ENCODE data around the gene GLIS1.
A peak's percentile ranks its signal among the peaks of the same experiment; 100 is the strongest.

GLIS1 gene

DNA sequence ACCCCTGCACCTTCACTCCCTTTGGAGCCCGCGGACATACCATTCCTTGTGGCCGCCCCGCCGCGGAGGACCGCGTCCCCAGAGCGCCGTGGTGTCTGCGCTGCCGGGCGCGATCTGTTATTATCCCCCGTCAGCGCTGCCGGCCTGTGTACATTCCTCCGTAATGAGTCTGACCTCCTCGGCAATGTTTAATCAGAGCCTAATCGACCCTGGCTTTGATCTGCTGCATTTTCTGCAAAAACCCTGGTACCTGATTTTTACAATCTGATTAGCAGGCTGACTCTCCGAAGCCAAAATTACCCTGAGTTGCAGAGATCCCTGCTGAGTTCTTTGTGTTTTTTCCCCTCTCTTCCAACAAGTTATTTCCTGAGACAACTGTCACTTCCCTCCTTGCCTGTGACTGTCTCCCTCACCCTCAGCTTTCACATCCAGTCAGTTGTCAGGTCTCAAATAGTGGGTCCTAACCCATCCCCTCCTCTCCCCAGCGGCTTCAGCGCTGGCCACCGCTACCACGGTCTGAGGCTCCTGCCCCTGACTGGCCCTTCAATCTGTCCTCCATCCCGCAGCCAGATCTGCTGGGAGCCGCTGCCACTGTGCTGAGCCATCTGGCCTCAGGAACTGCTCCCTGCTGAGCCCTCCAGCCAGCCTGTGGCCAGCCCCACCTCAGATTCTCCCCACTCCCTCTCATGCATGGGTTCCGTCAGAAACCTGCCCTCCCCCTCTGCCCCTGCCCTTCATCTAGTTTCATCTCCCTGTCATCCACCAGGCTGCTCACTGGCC lies 53.5 kb downstream of the GLIS1 start:
- no peaks in the 10 kb centered on the region for H3K27me3 ChIP-seq (ENCODE audit: insufficient read depth, low read length, poor library complexity, severe bottlenecking)
- no peaks in the 10 kb centered on the region for H4K20me1 ChIP-seq (ENCODE audit: insufficient read depth, low read length, poor library complexity, severe bottlenecking)
- no peak overlapping the region for H2AFZ ChIP-seq (ENCODE audit: low read length)
- H3K9me2 ChIP-seq (replicated peaks; ENCODE audit: low read depth, low read length) = no peaks in the 10 kb centered on the region
- H3K4me3 ChIP-seq (ENCODE audit: low read length, poor library complexity, severe bottlenecking) = no peak overlapping the region
- no peaks in the 10 kb centered on the region for H3K9me3 ChIP-seq (ENCODE audit: insufficient read depth, low read depth, low read length)
- peaks cover 19% of the 10 kb centered on the region for H3F3A ChIP-seq (ENCODE audit: low read depth)
- peak overlapping the region; percentile 72 for H3K9ac ChIP-seq (ENCODE audit: low read depth, low read length, poor library complexity, severe bottlenecking)
- H3K4me2 ChIP-seq (ENCODE audit: low read depth, low read length, poor library complexity, severe bottlenecking) = peak overlapping the region; percentile 18
- H3K4me1 ChIP-seq (ENCODE audit: insufficient read depth, low read length, poor library complexity, severe bottlenecking) = peaks cover 92% of the 10 kb centered on the region
- no peaks in the 10 kb centered on the region for H3K79me2 ChIP-seq (ENCODE audit: insufficient read depth, low read length)
- TF ChIP-seq EZH2phosphoT487 (IDR thresholded peaks at IDR 0.05; ENCODE audit: borderline replicate concordance) = no peak
- TF ChIP-seq, protein P1, sequence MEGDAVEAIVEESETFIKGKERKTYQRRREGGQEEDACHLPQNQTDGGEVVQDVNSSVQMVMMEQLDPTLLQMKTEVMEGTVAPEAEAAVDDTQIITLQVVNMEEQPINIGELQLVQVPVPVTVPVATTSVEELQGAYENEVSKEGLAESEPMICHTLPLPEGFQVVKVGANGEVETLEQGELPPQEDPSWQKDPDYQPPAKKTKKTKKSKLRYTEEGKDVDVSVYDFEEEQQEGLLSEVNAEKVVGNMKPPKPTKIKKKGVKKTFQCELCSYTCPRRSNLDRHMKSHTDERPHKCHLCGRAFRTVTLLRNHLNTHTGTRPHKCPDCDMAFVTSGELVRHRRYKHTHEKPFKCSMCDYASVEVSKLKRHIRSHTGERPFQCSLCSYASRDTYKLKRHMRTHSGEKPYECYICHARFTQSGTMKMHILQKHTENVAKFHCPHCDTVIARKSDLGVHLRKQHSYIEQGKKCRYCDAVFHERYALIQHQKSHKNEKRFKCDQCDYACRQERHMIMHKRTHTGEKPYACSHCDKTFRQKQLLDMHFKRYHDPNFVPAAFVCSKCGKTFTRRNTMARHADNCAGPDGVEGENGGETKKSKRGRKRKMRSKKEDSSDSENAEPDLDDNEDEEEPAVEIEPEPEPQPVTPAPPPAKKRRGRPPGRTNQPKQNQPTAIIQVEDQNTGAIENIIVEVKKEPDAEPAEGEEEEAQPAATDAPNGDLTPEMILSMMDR (conservative IDR thresholded peaks at IDR 0.05; ENCODE audit: low read length) = no peak
- no peaks in the 10 kb centered on the region for H3K36me3 ChIP-seq (ENCODE audit: insufficient read depth, low read length)

DNA sequence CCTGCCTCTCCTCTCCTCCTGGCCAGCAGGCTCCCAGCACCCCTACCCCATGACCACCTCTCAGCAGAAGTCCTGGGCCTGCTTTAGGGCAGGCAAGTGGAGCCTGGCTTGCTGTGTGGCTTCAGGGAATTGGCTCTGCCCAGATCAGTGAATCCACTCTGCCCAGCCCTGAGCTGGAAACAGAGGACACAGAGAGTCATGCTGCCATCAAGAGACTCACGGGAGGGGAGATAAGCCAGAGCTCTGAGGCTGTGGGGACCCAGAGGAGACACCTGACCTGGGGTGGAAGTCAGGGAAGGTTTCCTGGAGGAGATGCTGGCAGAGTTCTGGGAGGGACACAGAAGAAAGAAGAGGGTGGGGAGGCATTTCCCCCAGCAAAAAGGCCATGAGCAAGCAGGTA lies 54.2 kb downstream of the GLIS1 start:
- Histone ChIP-seq H2AFZ (ENCODE audit: low read length) (no peak overlapping the region), H3K4me2 (ENCODE audit: low read depth, low read length, poor library complexity, severe bottlenecking) (peak overlapping the region; percentile 18)

DNA sequence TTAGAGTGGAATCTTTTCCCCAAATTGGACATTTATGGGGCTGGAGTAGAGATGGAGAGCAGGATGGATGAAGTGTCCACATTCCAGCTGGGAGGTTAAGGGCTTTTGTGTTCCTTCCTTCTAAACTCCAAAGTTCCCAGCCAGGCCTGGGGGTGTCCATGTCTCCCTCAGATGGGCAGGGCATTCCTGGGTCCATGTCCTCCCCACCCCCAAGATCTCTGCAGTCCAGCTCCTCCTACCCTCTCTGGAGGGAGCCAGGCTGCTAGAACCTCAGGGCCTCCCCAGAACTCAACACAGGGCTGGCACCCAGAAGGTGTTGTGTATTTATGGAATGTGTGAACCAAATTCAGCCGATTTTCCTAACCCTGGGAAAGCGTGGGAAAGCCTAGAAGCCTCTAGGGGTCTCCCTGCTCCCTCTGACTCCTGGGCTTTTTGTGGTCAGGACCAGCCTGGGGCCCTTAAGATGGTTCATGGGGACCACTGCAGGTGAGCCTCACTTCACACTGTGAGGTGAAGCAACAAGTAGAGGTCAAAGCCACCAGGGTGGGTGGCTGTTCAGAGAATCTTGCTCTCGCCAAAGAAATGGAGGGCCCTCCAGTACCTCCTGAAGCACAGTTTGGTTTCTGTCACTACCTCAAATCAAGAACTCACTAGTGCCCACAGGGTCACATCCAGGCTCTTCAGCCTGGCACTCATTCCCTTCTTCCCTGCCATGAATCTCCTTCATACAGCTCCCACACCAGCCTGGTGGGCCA lies 54.8 kb downstream of the GLIS1 start:
- peak overlapping the region; percentile 18 for H3K4me2 ChIP-seq (ENCODE audit: low read depth, low read length, poor library complexity, severe bottlenecking)
- H3K36me3 ChIP-seq (ENCODE audit: insufficient read depth, low read length) = no peaks in the 10 kb centered on the region
- H3K27me3 ChIP-seq (ENCODE audit: insufficient read depth, low read length, poor library complexity, severe bottlenecking) = no peaks in the 10 kb centered on the region
- no peak for TF ChIP-seq EZH2phosphoT487 (IDR thresholded peaks at IDR 0.05; ENCODE audit: borderline replicate concordance)
- TF ChIP-seq, protein P1 (conservative IDR thresholded peaks at IDR 0.05; ENCODE audit: low read length) = peak; percentile 23; the same call in 1 of the 2 replicates
- H2AFZ ChIP-seq (ENCODE audit: low read length) = no peak overlapping the region
- H3K9ac ChIP-seq (ENCODE audit: low read depth, low read length, poor library complexity, severe bottlenecking) = peak overlapping the region; percentile 72
- no peaks in the 10 kb centered on the region for H3K79me2 ChIP-seq (ENCODE audit: insufficient read depth, low read length)
- peaks cover 29% of the 10 kb centered on the region for H3F3A ChIP-seq (ENCODE audit: low read depth)
- peaks cover 95% of the 10 kb centered on the region for H3K4me1 ChIP-seq (ENCODE audit: insufficient read depth, low read length, poor library complexity, severe bottlenecking)
- H4K20me1 ChIP-seq (ENCODE audit: insufficient read depth, low read length, poor library complexity, severe bottlenecking) = no peaks in the 10 kb centered on the region
- H3K9me2 ChIP-seq (replicated peaks; ENCODE audit: low read depth, low read length) = no peaks in the 10 kb centered on the region
- H3K9me3 ChIP-seq (ENCODE audit: insufficient read depth, low read depth, low read length) = no peaks in the 10 kb centered on the region
- H3K4me3 ChIP-seq (ENCODE audit: low read length, poor library complexity, severe bottlenecking) = no peak overlapping the region

More for the DNA sequence above, 54.2 kb downstream of the GLIS1 start:
- peak overlapping the region; percentile 72 for H3K9ac ChIP-seq (ENCODE audit: low read depth, low read length, poor library complexity, severe bottlenecking)
- H3K9me3 ChIP-seq (ENCODE audit: insufficient read depth, low read depth, low read length) = no peaks in the 10 kb centered on the region
- peaks cover 95% of the 10 kb centered on the region for H3K4me1 ChIP-seq (ENCODE audit: insufficient read depth, low read length, poor library complexity, severe bottlenecking)
- peaks cover 26% of the 10 kb centered on the region for H3F3A ChIP-seq (ENCODE audit: low read depth)
- no peaks in the 10 kb centered on the region for H3K36me3 ChIP-seq (ENCODE audit: insufficient read depth, low read length)
- no peaks in the 10 kb centered on the region for H3K9me2 ChIP-seq (replicated peaks; ENCODE audit: low read depth, low read length)
- no peaks in the 10 kb centered on the region for H3K79me2 ChIP-seq (ENCODE audit: insufficient read depth, low read length)
- H4K20me1 ChIP-seq (ENCODE audit: insufficient read depth, low read length, poor library complexity, severe bottlenecking) = no peaks in the 10 kb centered on the region
- H3K4me3 ChIP-seq (ENCODE audit: low read length, poor library complexity, severe bottlenecking) = no peak overlapping the region
- TF ChIP-seq, protein P1 (conservative IDR thresholded peaks at IDR 0.05; ENCODE audit: low read length) = no peak
- TF ChIP-seq EZH2phosphoT487 (IDR thresholded peaks at IDR 0.05; ENCODE audit: borderline replicate concordance) = no peak
- no peaks in the 10 kb centered on the region for H3K27me3 ChIP-seq (ENCODE audit: insufficient read depth, low read length, poor library complexity, severe bottlenecking)
